Endothelial cell of umbilical vein (primary cell): Measurements from ENCODE around the gene SETBP1. TPM values are rescaled to one million over a fixed set of nuclear protein-coding genes. Genes with fewer than 3 reads are reported as not detected.

Experiments used
- BruUV-seq: library from RNA; stranded (reverse); fragments of 400-500 nt; replicated peaks from 2 replicates; lab custom pipeline; 2021; lab: Mats Ljungman, UMichigan
- CTCF ChIA-PET: fragments of 300-600, 350-600 bp; sonication (Branson Sonifier 250); formaldehyde crosslinking; loops from one replicate; lab custom pipeline; 2021; ENCODE audit warnings: antibody characterized with exemption, inconsistent platforms; lab: Charles Lee
- POLR2A ChIA-PET: fragments of 300-600, 350-600 bp; sonication (Branson Sonifier 250); formaldehyde crosslinking; loops from one replicate; lab custom pipeline; 2021; ENCODE audit warnings: antibody characterized with exemption, inconsistent platforms; lab: Charles Lee
- DNase-seq: peaks from one replicate; pipeline ENCODE4 v3.0.0-alpha.2; 2011; ENCODE audit warnings: low read depth, low spot score
- FAIRE-seq: peaks from 2 replicates; lab custom pipeline; 2011; peaks lifted over from hg19 to GRCh38; lab: Jason Lieb, UNC
- H2AFZ ChIP-seq: 2 replicates; pipeline ENCODE4 v1.6.0; 2012; ENCODE audit warnings: low read depth, low read length, control low read depth, inconsistent platforms
- H3K27ac ChIP-seq: 2 replicates; pipeline ENCODE4 v1.5.1; 2011; ENCODE audit warnings: low read depth, mild to moderate bottlenecking, control low read depth, low read length, moderate library complexity; ENCODE audit not compliant: insufficient read depth
- H3K27me3 ChIP-seq, 2 experiments: 2 replicates each; pipeline versions ENCODE4 v1.6.0 to v1.6.1; 2011; ENCODE audit warnings: low read length in 2 of 2, mixed read lengths in 1 of 2; ENCODE audit not compliant: control insufficient read depth in 2 of 2, insufficient read depth in 2 of 2
- H3K36me3 ChIP-seq, 2 experiments: 2 replicates in 1 of 2; 3 replicates in 1 of 2; pipeline ENCODE4 v1.5.1; 2011; ENCODE audit warnings: low read length in 2 of 2, mild to moderate bottlenecking in 1 of 2, moderate library complexity in 1 of 2; ENCODE audit not compliant: control insufficient read depth in 2 of 2, insufficient read depth in 2 of 2; ENCODE audit errors: extremely low read depth in 1 of 2
- H3K4me1 ChIP-seq: 3 replicates; pipeline ENCODE4 v1.5.1; 2011; ENCODE audit warnings: mild to moderate bottlenecking, low read length; ENCODE audit not compliant: control insufficient read depth, insufficient read depth; ENCODE audit errors: extremely low read depth
- H3K4me2 ChIP-seq: 2 replicates; pipeline ENCODE4 v1.6.1; 2011; ENCODE audit warnings: low read length, control low read depth, mixed read lengths; ENCODE audit not compliant: insufficient read depth
- H3K4me3 ChIP-seq, 3 experiments: fragments of 200-600 bp in 1 of 3; sonication (generic), shearing (Covaris generic) in 1 of 3; replicated peaks in 1 of 3; 2 replicates each; pipeline ENCODE4 v1.5.1; 2011 to 2016; ENCODE audit warnings: control low read depth in 3 of 3, low read length in 3 of 3, mild to moderate bottlenecking in 2 of 3, inconsistent platforms in 1 of 3, low read depth in 1 of 3, moderate library complexity in 1 of 3; ENCODE audit not compliant: insufficient read depth in 1 of 3
- H3K79me2 ChIP-seq: 2 replicates; pipeline ENCODE4 v1.6.0; 2012; ENCODE audit warnings: low read length, inconsistent platforms; ENCODE audit not compliant: control insufficient read depth, insufficient read depth
- H3K9ac ChIP-seq: replicated peaks from 2 replicates; pipeline ENCODE3; 2011; ENCODE audit warnings: low read length, control low read depth; ENCODE audit not compliant: insufficient read depth; ENCODE audit errors: extremely low read depth
- H3K9me1 ChIP-seq: replicated peaks from 3 replicates; pipeline ENCODE4 v1.6.0; 2011; ENCODE audit warnings: mild to moderate bottlenecking, low read length; ENCODE audit not compliant: control insufficient read depth, insufficient read depth; ENCODE audit errors: extremely low read depth
- H3K9me3 ChIP-seq: replicated peaks from 2 replicates; pipeline ENCODE4 v1.5.1; 2012; ENCODE audit warnings: low read length, inconsistent platforms; ENCODE audit not compliant: control insufficient read depth, insufficient read depth
- H4K20me1 ChIP-seq: replicated peaks from 2 replicates; pipeline ENCODE3; 2011; ENCODE audit warnings: mild to moderate bottlenecking, low read length; ENCODE audit not compliant: control insufficient read depth, insufficient read depth; ENCODE audit errors: extremely low read depth
- CTCF ChIP-seq, 2 donors: IDR thresholded peaks; 1 replicate in 1 of 2; 2 replicates in 1 of 2; pipeline ENCODE4 v1.5.1; 2011; ENCODE audit warnings: low read length in 2 of 2, mild to moderate bottlenecking in 2 of 2, moderate library complexity in 2 of 2, control low read depth in 1 of 2, inconsistent platforms in 1 of 2, low read depth in 1 of 2; ENCODE audit not compliant: insufficient read depth in 1 of 2; ENCODE audit errors: extremely low read depth in 1 of 2
- EZH2 ChIP-seq: IDR thresholded peaks from 2 replicates; pipeline ENCODE4 v1.6.1; 2012; ENCODE audit warnings: borderline replicate concordance, low read depth, mild to moderate bottlenecking, moderate library complexity, low read length, inconsistent platforms; ENCODE audit not compliant: severe bottlenecking
- FOS ChIP-seq: IDR thresholded peaks from 2 replicates; pipeline ENCODE4 v1.6.1; 2011; ENCODE audit warnings: mild to moderate bottlenecking, low read length, moderate library complexity, borderline replicate concordance; ENCODE audit not compliant: insufficient read depth
- GATA2 ChIP-seq: IDR thresholded peaks from 2 replicates; pipeline ENCODE4 v1.7.0; 2011; ENCODE audit warnings: low read depth, mild to moderate bottlenecking, moderate library complexity, mixed read lengths, low read length; ENCODE audit not compliant: insufficient read length, insufficient read depth
- JUN ChIP-seq: IDR thresholded peaks from 2 replicates; pipeline ENCODE4 v1.6.1; 2011; ENCODE audit warnings: borderline replicate concordance, low read depth; ENCODE audit not compliant: insufficient read length, insufficient read depth
- MYC ChIP-seq: IDR thresholded peaks from one replicate; pipeline ENCODE4 v1.6.1; 2011; ENCODE audit warnings: mild to moderate bottlenecking, low read depth, low read length
- POLR2A ChIP-seq: IDR thresholded peaks from 2 replicates; pipeline ENCODE4 v1.6.1; 2012; ENCODE audit warnings: low read depth, mild to moderate bottlenecking, control low read depth, low read length
- POLR2AphosphoS5 ChIP-seq: IDR thresholded peaks from 2 replicates; pipeline ENCODE4 v1.6.1; 2012; ENCODE audit warnings: low read depth, mild to moderate bottlenecking, control low read depth, low read length, moderate library complexity; ENCODE audit not compliant: insufficient read depth
- dilution Hi-C: fragments of 300-500 bp; cut with MboI; formaldehyde crosslinking; loops from one replicate; pipeline ENCODE4 v1.15.0; 2019; ENCODE audit warnings: low sequenced_read_pairs; ENCODE audit not compliant: extremely low pct_ligation_motif_present
- intact Hi-C: fragments of 100-400 bp; cut with micrococcal nuclease; formaldehyde crosslinking; loops from one replicate; pipeline ENCODE4 v1.10.0; 2022
- polyA plus RNA-seq, 4 experiments: library from polyadenylated mRNA; depleted of rRNA in 3 of 4; stranded (reverse) in 3 of 4; unstranded in 1 of 4; fragments of >200 nt; gene quantifications; 2 replicates each; pipeline versions ENCODE4 v1.2.1 to v1.2.3, GENCODE V29; 2011 to 2012; ENCODE audit warnings: missing spikeins in 1 of 4
- total RNA-seq: library from RNA; stranded (reverse); gene quantifications from 2 replicates; pipeline ENCODE4 v1.2.3, GENCODE V29; 2021
- TF ChIP-seq, protein P1 (sequence below): IDR thresholded peaks from 2 replicates; pipeline ENCODE4 v1.6.1; 2011; ENCODE audit not compliant: insufficient read depth, insufficient read length

Gene SETBP1
- total and polyA plus RNA-seq, 2 donors (not counting 3 experiments of a cell fraction or from before 2014, with no cell fraction given) = 0.76 to 3.1 TPM

DNA sequence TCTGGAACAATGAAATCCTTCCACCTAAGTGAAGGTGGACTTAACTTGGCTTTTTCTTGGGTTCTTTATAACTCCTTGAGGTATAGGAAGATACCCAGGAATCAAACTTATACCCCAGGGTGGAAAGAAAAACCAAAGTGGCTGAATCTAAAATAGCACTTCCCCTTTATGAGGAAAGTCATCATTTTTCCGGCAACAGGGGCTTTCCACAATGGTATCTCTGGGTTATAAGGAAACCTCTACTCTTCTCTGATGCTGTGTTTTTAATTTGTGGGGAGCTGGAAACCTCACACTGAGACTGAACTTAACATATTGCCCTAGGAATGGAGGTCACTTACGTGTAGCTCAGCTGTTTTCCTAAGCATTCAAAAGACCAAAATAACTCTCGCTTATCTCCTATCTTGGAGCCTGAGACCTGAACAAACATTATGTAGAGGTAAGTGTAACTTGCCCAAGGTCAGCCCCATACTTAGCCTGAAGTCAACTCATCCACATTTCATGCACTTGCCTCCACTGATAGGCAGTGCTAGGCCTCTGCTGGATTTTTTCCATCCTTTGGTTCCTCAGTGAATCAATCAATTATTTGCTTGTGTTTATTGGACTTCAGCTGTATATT lies 117.9 kb downstream of the SETBP1 start:
- no peak overlapping the region for H2AFZ ChIP-seq
- H3K27ac ChIP-seq = no peak overlapping the region
- H3K4me2 ChIP-seq = no peak overlapping the region
- TF ChIP-seq MYC (no peak), EZH2 (no peak), CTCF (IDR thresholded peaks at IDR 0.05; ENCODE audit: extremely low read depth in 1 of 2, insufficient read depth in 1 of 2, low read depth in 1 of 2, low read length in 2 of 2) (no peak), FOS (no peak)
- H3K79me2 ChIP-seq = no peaks in the 10 kb centered on the region
- POLR2A ChIA-PET = no interaction called here
- H3K27me3 ChIP-seq = no peaks in the 10 kb centered on the region
- FAIRE-seq = no peak
- DNase-seq = no peak
- no peaks in the 10 kb centered on the region for H3K4me1 ChIP-seq
- H4K20me1 ChIP-seq = no peaks in the 10 kb centered on the region
- H3K9me3 ChIP-seq = no peaks in the 10 kb centered on the region
- intact Hi-C loops = no loop called here
- no peak overlapping the region for H3K4me3 ChIP-seq
- H3K36me3 ChIP-seq = no peaks in the 10 kb centered on the region
- no peaks in the 10 kb centered on the region for H3K9me1 ChIP-seq
- BruUV-seq = no TSS peak
- dilution Hi-C loops = no loop called here
- CTCF ChIA-PET = no interaction called here
- no peak overlapping the region for H3K9ac ChIP-seq

DNA sequence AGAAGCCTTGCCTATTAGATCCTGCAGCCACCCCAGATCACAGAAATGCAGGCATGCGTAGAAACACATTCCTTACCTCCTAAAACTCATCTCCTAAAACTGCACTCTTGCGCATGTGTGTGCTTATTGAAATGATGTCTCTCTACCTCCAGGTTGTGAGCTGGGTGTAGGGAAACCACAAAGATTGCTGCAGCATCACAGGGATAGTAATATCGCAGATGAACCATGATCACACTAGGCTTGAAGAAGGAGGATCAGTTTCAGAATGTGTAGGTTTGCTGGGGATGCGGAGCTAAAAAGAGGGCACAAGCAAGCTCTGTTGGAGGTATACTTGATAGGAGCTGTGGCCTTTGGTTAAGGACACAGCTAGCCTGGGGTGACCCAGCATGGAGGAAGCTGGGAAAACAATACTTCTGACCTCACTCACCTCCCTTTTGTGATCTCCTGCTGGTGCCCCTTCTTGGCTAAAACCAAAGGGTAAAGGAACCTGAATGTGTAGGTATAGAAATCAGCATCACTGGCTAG lies 118.8 kb downstream of the SETBP1 start:
- no peak overlapping the region for H3K9ac ChIP-seq
- BruUV-seq = no TSS peak
- H3K79me2 ChIP-seq = no peaks in the 10 kb centered on the region
- H3K36me3 ChIP-seq = no peaks in the 10 kb centered on the region
- CTCF ChIA-PET = no interaction called here
- no peaks in the 10 kb centered on the region for H3K4me1 ChIP-seq
- dilution Hi-C loops (no loop called here), intact Hi-C loops (no loop called here)
- no peaks in the 10 kb centered on the region for H3K9me1 ChIP-seq
- POLR2A ChIA-PET = no interaction called here
- DNase-seq = no peak
- H3K27ac ChIP-seq = no peak overlapping the region
- no peak overlapping the region for H2AFZ ChIP-seq
- no peaks in the 10 kb centered on the region for H4K20me1 ChIP-seq
- H3K9me3 ChIP-seq = no peaks in the 10 kb centered on the region
- no peak overlapping the region for H3K4me2 ChIP-seq
- TF ChIP-seq POLR2AphosphoS5 = no peak
- no peak for TF ChIP-seq EZH2
- TF ChIP-seq, protein P1, sequence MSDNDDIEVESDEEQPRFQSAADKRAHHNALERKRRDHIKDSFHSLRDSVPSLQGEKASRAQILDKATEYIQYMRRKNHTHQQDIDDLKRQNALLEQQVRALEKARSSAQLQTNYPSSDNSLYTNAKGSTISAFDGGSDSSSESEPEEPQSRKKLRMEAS = no peak
- TF ChIP-seq JUN = no peak
- no peak for TF ChIP-seq GATA2
- TF ChIP-seq POLR2A = no peak
- no peak for TF ChIP-seq CTCF (IDR thresholded peaks at IDR 0.05; ENCODE audit: extremely low read depth in 1 of 2, insufficient read depth in 1 of 2, low read depth in 1 of 2, low read length in 2 of 2)
- TF ChIP-seq FOS = no peak
- TF ChIP-seq MYC = no peak
- no peaks in the 10 kb centered on the region for H3K27me3 ChIP-seq
- no peak overlapping the region for H3K4me3 ChIP-seq
- FAIRE-seq = no peak
